ENCODE data around the gene IGF2R.
"Not testable (repeated sequence)": the region's sequence is repeated elsewhere in the genome, so short reads cannot be mapped to it uniquely, and the experiment has no call there.

Gene IGF2R

DNA sequence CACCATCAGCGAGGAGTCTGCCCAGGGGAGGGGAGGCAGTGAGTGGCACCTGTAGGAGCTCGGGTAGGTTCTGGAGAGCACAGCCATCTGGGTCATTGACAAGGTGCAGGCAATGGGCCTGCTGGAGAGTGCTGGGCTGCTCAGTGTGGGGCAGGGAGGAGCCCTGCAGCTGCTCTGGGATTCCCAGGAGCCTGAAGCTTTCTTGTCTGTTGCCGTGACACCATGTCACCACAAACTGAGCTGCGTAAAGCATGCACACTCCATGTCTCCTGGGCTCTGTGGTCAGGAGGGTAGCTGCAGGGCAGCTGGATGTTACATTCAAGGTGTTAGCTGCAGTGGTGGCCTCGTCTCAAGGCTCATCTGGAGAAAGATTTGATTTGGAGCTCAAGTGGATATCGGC is 148.3 kb downstream of the IGF2R start:
- no peak for DNase-seq (ENCODE audit: low read depth in 4 of 4, low spot score in 1 of 4)

DNA sequence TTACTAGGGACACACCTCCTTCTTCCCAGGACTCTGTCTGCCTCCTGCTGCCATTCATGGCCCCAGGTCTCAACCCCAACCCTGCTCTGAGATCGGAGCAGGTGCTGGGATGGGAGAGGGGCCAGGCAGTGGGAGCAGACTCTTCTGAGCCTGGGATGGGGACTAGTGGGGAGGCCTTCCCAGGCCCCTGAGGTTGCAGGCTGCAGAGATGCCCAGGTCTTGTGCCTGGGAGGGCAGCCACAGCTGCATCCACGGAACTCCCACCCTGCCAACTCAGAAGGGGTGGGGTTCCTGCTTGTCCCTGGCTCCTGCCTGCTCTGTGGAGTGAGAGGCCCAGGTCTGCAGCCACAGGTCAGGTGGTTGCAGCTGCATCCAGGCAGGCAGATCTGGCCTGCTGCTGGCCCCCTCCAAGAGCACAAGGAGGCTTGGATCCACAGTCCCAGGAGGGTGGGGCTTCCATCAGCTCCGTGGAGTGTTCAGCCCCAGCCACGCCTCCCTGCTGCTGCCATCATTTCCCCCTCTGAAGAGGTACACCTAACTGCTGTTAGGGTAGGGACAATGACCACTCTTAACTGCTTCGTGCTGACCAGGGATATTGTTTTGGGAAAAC is 149.8 kb downstream of the IGF2R start:
- DNase-seq (ENCODE audit: low read depth in 4 of 4, low spot score in 1 of 4): no peak

DNA sequence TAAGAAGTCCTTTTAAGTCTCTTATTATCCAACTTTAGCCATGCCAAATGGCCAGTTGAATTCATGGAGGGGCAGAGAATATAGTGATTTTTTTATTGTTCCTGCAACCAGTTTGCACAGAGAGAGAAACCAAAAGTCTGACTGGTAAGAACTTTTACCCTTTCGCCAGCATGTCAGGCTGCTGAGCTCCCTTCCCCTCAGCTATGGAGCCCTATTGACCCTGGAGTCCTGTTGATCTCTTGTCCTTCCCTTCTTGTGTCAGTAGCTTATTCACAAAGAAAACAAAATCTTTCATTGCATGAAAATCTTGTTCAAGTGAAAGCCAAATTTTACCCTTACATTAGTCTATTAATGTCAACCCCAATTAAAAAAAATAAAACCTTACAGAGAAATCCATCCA is 151.2 kb downstream of the IGF2R start:
- DNase-seq (ENCODE audit: low read depth in 4 of 4, low spot score in 1 of 4): no peak

DNA sequence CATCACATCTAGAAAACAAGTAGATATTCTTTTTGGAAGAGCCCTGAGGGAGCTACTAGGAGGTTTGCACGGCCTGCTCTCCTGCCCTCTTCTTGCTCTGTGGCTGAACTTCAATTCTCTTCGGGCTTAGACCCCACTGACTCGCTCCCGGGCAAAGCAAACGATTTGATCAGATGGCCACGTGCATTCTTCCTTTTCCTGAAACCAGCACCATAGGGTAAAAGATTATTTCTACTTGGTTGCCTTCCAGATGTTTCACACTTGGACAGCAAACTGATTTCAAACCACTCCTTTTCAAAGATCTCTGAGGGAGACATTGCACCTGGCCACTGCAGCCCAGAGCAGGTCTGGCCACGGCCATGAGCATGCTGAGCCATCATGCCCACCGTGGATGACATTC is 152.7 kb downstream of the IGF2R start, which contains the start of gene SLC22A1:
Gene SLC22A1 (plus strand): TSS at position 258 of the 400 bp plus-strand sequence. CDS start 121 bp downstream, at position 379.
- DNase-seq (ENCODE audit: low read depth in 4 of 4, low spot score in 1 of 4): no peak

DNA sequence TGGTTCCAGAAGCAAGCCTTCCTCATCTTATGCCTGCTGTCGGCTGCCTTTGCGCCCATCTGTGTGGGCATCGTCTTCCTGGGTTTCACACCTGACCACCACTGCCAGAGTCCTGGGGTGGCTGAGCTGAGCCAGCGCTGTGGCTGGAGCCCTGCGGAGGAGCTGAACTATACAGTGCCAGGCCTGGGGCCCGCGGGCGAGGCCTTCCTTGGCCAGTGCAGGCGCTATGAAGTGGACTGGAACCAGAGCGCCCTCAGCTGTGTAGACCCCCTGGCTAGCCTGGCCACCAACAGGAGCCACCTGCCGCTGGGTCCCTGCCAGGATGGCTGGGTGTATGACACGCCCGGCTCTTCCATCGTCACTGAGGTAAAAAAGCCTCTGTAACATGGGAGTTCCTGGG is 153.1 kb downstream of the IGF2R start:
- no peak for DNase-seq (ENCODE audit: low read depth in 4 of 4, low spot score in 1 of 4)

DNA sequence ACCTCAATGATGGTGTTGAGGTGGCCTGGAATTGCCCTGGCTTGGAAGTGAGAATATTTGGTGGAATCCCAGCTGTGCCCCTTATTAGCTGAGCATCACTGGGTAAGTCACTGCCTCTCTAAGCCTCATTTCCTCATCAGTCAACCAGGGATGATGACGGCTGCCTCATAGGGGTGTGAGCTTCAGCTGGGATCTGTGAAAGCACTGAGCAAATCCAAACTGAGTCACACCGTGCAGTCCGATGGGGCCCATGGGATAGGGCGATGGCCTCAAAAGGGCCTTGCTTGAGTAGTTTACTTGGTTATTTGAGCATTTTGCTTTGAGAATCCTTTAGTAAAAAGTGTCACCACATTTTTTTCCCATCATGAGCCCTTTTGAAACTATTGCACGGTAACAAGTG is 153.9 kb downstream of the IGF2R start:
- DNase-seq (ENCODE audit: low read depth in 4 of 4, low spot score in 1 of 4): no peak

DNA sequence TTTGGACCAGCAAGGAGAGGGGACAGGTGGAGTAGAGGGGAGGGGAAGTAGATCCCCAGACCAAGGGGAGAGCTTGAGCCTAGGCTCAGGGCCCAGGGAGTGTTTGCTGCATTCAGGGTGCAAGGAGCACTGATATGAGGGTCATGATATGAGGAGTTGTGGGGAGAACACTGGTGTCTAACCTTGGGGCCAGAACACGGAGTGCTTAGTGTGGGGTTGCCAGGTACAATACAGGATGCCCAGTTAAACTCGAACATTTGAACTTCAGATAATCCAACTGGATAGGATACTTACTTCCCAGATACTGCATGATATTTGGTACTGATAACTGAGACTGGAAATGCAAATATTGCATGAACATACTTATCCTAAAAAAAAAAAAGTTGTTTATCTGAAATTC is 155.1 kb downstream of the IGF2R start:
- no peak for DNase-seq (ENCODE audit: low read depth in 4 of 4, low spot score in 1 of 4)

DNA sequence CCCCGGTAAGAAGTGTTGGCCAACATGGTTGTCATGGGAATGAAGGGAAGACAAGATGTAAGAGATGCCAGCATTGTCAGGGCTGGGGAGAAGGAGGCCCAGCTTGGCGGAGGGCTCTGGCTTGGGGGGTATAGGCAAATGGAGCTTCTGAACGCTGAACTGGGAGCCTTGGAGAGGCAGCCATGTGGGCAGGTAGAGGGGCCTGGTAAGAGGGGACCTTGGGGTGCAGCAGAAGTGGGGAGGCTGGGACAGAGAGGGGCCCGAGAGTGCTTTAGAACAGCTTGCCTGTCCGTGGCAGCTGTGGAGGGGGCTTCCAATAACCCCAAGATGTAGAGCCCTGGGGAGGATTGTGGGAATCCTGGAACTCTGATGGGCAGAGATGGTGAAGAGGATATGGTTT is 155.7 kb downstream of the IGF2R start:
- DNase-seq (ENCODE audit: low read depth in 4 of 4, low spot score in 1 of 4): no peak

DNA sequence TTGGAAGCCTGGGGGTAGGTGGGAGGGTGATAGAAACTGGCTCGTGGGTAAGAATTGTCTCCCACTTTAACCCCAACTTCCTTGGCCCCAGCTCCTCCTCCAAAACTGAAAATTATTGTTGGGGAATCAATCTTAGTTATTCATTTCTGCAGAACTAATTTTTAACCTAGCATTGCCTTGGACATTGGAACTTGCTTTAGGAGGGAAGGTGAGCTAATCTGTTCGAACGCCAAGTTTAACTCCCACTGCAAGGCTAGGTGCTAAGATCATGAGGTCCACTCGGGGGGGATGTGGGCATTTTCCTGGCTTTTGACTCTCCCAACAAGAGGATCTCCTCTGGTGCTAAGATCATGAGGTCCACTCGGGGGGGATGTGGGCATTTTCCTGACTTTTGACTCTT is 156.2 kb downstream of the IGF2R start:
- not testable (repeated sequence) for DNase-seq (ENCODE audit: low read depth in 4 of 4, low spot score in 1 of 4)

DNA sequence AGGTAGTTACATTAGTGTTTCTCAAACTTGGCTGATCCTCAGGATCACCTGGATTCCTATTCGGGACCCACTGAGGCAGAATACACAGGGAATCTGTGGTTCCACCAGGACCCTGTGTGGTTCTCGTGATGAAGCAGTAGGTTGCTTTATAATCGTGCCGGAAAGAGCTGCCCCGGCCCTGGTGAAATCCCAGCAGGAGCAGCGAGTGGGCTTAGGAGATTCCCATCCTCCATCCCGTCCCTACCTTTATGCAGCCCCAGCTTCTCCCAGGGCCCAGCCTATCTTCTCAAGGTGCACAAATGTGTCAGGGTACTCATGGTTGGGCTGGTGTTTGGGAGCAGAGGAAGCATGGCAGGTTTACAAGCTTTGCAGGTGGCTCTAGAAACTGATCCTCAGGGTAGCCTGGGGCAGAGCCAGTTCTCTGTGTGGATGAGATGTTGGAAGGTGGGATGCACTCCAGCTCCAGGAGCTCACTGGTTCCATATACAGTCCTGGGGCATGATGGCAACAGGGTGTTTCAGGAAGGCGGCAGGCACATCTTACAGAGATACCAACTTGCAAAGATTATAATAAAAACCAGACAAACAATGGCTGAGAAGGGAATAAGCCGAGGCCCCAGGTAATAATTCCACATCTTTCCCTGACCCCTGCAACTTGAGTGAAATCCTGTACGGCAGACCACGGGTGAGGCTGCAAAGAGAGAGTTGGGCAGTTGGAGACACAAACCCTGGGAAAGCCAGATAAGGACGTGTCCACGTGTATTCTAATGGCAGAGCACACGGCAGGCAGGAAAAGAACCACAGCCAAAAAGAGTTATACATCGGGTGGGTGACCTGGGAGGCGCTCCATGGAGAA is 158.6 kb downstream of the IGF2R start:
- no peak for DNase-seq (ENCODE audit: low read depth in 4 of 4, low spot score in 1 of 4)

DNA sequence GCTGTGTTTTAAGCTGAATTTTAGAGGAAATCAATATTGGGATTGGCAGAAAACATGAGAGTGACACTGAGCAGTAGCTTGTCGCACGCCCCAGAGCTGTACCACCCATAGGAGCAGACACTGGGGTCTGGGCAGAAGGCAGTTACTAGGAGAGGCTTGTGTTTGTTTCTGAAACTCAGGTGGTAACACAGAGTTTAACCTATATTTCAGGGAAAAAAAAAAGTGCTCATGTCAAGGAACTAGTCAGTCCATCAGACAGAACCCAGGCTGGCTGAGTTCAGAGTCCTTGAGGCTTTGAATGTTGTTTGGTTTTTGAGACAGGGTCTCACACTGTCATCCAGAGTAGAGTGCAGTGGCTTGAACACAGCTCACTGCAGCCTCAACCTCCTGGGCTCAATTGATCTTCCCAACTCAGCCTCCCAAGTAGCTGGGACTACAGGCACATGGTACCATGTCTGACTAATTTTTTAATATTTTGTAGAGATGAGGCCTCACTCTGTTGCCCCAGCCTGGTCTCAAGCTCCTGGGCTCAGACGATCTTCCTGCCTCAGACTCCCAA is 159.3 kb downstream of the IGF2R start:
- no peak for DNase-seq (ENCODE audit: low read depth in 4 of 4, low spot score in 1 of 4)

DNA sequence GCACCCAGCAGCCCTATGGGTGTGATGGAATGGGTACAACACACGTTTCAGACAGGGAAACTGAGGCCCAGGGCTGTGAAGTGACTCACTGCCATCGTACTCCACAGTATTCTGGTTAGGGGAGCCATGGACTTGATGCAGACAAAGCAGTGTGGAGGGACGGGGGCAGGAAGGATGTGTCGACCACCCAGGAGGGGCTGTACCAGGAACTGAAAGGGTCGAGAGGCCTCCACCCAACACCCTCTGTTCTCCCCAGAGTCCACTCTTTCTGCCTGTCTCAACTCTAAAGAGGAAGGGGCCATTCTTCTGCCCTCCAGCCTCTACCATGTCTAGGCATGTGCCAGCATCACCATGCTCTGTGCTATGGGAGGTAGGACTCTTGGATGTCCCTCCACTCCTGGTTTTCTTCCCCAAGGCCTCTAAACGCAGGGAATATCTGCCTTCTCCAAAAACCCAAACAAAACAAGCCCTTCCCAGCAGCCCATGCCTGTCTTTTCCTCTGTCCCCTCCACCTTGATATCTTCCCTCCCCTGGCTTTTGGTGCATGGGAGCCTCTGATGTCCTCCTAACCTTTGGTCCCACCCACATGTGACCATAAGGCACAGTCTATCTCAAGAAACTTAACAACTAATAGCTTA is 160.1 kb downstream of the IGF2R start:
- DNase-seq (ENCODE audit: low read depth in 4 of 4, low spot score in 1 of 4): no peak

DNA sequence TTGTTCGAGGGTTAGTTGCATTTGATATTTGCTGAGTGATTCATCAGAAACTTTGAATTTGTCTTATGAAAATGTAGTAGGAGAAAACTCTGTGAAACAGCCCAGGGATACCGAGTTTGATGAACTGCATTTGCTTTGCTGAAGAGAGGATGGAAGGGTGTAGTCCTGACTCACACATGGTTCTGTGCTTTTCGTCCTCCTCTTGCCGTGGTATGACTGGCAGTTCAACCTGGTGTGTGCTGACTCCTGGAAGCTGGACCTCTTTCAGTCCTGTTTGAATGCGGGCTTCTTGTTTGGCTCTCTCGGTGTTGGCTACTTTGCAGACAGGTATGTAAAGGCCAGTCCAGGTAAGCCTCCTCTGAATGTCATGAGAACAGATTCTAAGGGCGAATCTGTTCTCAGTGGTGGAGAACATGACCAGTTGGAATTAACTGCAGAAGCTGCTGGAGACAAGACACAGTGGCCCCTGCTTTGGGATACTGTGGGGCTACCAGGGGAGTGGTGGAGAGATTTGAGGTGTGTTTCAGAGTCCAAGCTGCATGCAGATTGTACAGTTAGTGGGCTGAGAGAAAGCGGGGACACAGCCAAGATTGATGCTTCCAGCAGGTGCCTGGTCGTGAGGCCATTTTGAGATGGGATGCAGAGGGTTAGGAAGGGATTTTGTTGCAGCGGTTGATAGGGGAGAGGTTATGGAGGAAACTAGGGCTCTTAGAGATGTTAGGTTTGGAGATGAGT is 161.2 kb downstream of the IGF2R start:
- DNase-seq (ENCODE audit: low read depth in 4 of 4, low spot score in 1 of 4): no peak

DNA sequence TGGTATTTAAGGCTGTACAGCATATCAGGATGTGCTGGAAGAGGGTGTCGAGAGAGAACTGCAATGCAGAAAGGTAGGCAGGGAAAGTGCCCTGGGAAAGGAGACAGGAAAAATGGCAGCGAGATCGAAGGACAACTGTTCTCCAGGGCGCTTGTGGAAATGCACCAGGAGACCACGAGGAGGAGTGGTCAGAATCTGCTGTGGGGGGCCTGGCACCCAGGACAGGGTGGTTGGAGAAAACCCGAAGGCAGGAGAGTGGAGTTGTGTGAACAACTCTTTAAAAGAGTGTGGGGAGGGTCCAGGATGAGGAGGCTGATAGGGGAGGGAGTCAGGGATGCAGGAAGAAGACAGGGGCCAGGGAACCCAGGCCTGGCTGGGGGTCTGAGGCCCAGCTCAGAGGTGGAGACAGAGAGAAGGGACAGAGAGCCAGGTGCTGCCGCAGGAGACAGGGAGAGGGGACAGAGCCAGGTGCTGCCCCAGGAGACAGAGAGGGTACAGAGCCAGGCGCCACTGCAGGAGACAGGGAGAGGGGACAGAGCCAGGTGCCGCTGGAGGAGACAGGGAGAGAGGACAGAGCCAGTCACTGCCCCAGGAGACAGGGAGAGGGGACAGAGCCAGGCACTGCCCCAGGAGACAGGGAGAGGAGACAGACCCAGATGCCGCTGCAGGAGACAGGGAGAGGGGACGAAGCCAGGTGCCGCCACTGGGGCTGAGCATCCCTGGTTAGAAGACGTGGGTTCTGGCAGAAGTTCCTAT is 162.0 kb downstream of the IGF2R start:
- no peak for DNase-seq (ENCODE audit: low read depth in 4 of 4, low spot score in 1 of 4)

DNA sequence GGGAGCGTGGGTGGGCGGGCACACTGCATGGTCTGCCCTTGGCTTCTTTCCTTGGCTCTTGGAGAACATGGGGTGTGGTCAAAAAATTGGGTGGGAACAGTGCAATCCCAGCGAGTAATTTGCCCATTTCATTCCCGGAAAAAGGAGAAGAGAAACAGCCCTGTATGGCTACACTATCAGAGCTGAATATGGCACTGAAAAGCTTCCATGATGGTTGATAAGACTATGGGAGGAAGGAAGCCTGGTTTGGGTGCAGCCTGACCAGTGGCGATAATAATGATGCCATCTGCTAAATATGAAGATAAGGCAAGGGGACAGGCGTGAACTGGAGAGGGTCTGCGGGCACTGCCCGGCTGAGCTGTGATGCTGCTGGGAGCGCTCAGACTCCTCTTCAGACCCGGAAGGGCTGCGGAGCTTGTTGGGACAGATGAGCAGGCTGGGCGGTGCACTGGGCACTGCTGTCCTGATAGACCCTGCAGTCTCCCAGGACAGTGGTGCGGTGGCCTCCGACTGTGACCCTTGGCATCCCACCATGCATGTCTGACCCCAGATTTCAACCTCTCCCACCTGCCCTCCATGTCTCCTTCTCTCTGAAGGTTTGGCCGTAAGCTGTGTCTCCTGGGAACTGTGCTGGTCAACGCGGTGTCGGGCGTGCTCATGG is 162.9 kb downstream of the IGF2R start:
- DNase-seq (ENCODE audit: low read depth in 4 of 4, low spot score in 1 of 4): no peak

DNA sequence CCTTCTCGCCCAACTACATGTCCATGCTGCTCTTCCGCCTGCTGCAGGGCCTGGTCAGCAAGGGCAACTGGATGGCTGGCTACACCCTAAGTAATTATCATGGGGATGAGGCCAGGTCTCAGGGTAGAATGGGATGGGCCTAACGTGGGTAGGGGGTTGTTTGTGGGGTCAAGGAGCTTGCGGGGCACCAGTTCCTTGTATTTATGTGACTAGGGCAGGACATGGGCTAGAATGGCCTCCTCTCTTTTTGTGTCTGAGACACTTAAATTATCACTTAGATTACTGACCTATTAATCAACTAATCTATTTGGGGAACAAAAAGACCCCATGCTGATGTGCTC is 163.4 kb downstream of the IGF2R start:
- no peak for DNase-seq (ENCODE audit: low read depth in 4 of 4, low spot score in 1 of 4)

DNA sequence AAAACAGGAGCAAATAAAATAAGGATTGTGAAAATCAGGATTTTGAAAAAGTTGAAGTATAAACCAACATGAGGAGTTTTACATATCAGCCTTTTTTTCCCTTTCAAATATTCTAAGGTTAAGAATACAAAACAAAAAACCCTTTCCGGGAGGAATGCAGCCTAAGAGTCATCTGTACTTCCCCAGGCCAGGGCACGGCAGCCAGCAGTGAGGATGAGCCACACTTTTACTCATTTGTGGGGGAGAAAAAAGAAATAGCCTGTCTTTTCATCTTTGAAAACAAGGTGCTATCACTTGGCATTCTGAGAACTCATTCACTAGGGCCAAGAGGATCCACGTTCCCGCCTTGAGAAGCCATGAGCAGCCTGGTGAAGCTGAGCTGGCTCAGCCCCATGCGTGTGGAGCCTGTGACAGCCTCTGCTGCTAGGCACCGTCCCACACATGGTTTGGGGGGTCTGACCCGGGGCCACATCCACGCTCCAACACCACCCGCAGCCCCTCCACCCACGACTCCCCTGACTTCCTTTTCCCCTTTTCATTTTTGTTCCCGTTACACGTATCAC is 164.0 kb downstream of the IGF2R start:
- no peak for DNase-seq (ENCODE audit: low read depth in 4 of 4, low spot score in 1 of 4)

DNA sequence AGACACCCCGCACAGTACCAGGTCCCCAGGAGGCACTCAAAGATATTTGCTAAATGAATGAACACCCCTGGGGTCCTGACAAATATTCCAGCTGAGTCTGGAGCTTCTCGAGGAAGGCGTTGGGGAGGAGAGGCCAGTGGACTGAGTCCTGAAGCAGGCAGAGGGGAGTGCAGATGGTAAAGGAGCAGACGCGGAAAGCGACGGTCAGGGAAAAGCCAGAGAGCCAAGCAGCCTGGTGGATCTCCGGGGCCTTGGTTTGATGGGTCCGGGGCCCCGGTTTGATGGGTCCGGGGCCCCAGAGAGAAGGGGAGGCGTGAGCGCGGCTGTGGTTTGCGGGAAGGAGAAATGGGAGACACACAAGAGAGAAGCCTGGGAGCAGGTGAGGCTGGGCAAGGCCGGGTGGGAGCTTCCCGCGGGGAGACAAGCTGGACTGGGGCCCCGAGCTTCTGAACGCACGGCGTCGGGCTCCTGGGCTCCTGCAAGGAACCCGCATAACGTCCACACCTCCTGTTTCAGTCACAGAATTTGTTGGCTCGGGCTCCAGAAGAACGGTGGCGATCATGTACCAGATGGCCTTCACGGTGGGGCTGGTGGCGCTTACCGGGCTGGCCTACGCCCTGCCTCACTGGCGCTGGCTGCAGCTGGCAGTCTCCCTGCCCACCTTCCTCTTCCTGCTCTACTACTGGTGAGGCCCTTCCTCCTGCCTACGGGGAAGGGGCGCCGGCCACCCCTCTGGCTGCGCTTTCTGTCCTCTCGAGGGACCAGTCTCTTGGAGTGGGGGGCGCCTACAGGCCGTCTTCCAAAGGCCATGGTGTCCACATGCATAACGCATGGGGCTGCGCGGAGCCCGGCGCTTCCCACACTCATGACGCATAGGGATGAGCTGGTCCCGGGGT is 164.8 kb downstream of the IGF2R start:
- DNase-seq (ENCODE audit: low read depth in 4 of 4, low spot score in 1 of 4): no peak

DNA sequence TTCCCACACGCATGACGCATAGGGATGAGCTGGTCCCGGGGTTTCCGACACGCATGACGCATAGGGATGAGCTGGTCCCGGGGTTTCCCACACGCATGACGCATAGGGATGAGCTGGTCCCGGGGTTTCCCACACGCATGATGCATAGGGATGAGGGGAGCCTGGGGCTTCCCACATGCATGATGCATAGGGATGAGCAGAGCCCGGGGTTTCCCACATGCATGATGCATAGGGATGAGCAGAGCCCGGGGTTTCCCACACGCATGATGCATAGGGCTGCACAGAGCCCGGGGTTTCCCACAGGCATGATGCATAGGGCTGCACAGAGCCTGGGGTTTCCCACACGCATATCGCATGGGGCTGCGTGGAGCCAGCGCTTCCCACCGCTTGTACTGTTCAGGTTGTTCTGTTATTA is 165.5 kb downstream of the IGF2R start:
- peak in 1 of 4 experiments; percentile 16 for DNase-seq (ENCODE audit: low read depth in 4 of 4, low spot score in 1 of 4)
